ENCODE data around the gene CMIP.

DNA sequence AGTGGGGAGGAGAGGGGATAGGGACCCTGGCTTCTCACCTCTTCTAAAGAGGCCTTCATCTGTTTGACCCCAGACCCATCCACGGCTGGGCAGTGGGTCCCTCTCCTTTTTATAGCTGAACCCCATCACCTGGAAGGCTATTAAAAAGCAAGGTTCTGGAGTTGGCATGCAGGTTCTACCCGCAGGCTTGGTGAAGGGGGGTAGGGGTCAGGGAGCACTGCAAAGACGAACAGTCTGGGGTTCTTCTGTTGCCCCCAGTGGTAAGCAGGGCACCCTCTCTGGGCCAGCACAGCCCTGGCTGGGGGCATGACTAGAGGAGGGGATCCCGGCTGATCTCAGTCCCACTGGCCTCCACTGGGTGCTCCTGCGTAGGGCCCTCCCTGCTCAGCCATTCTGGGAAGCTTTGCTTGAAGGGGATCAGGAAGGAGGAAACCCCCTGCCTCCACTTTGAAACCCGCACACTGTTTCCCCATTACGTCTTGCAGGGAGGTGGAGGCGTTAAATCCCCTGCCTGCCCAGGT lies 13.6 kb downstream of the CMIP start:
- TF ChIP-seq EP300 (IDR thresholded peaks at IDR 0.05) (no peak), POLR2AphosphoS5 (IDR thresholded peaks at IDR 0.05) (no peak), POLR2A (IDR thresholded peaks at IDR 0.05) (no peak)
- TF ChIP-seq, protein P1, sequence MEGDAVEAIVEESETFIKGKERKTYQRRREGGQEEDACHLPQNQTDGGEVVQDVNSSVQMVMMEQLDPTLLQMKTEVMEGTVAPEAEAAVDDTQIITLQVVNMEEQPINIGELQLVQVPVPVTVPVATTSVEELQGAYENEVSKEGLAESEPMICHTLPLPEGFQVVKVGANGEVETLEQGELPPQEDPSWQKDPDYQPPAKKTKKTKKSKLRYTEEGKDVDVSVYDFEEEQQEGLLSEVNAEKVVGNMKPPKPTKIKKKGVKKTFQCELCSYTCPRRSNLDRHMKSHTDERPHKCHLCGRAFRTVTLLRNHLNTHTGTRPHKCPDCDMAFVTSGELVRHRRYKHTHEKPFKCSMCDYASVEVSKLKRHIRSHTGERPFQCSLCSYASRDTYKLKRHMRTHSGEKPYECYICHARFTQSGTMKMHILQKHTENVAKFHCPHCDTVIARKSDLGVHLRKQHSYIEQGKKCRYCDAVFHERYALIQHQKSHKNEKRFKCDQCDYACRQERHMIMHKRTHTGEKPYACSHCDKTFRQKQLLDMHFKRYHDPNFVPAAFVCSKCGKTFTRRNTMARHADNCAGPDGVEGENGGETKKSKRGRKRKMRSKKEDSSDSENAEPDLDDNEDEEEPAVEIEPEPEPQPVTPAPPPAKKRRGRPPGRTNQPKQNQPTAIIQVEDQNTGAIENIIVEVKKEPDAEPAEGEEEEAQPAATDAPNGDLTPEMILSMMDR (IDR thresholded peaks at IDR 0.05), result no peak
